ENCODE data around the gene STAT4. TPM values are rescaled to one million over a fixed set of nuclear protein-coding genes. Genes with fewer than 3 reads are reported as not detected.

The STAT4 gene
- total RNA-seq, 1 experiment from 2014 or later: 0.06 TPM

DNA sequence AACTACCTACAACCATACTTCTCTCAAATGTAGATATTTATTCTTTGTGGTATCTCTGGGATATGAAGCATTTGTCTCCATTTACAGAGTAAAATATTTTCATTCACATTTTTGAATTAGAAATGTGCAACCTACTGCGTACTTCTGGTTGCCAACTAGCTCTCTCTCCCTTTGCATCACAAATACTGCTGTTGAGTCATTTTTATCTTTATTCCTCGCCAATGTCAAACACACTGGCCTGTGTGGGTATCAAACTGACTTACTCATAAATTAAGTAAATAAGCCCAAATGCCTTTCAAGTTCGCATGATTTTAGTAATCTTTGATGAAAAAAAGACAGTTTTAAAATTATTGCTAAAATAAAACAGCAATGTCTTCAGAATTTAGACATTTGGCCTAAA lies 67.3 kb downstream of the STAT4 start:
- DNase-seq (ENCODE audit: low read depth): no peak

DNA sequence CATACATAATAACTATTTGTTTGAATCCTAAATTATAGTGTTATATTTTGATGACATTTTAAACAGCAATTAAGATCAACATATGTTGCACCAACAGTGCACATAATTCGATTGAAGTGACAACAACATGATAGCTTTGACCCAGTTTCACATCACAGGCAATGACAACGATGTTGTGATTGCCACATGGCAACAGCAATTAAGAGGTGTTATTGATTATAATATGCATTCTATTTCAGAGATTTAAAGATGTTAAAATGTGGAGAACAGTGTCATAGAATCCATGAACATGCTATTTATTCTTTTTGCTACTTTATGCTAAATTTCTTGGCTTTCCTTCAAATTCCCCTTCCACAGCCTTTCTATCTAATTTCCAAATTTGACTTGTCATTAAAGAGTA lies 68.5 kb downstream of the STAT4 start:
- no peak for DNase-seq (ENCODE audit: low read depth)

GRCh38 chr2:191081411-191082155 lies 69.2 kb downstream of the STAT4 start:
- DNase-seq (ENCODE audit: low read depth): no peak

- DNase-seq (ENCODE audit: low read depth): no peak
These were observed 72.5 kb downstream of the STAT4 start for GRCh38 chr2:191078165-191078867.

GRCh38 chr2:191070276-191070675 lies 80.5 kb downstream of the STAT4 start:
- no peak for DNase-seq (ENCODE audit: low read depth)

GRCh38 chr2:191069606-191070005 lies 81.2 kb downstream of the STAT4 start:
- no peak for DNase-seq (ENCODE audit: low read depth)

DNA sequence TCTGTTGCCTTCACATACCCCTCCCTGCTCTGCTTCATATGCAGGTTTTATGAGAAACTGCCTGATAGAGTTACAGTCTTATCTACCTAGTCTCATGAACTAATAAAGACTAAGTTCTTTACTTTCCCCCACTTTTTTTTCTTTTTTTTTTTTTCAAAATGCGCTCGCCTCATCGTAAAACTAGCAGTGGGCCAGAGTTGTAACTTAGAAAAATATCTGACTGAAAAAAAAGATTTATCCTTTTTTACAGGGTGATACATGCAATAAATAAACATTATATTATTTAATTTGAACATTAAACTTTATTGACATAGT lies 83.9 kb downstream of the STAT4 start:
- no peak for DNase-seq (ENCODE audit: low read depth)

GRCh38 chr2:191066197-191066918 lies 84.4 kb downstream of the STAT4 start:
- DNase-seq (ENCODE audit: low read depth): no peak

GRCh38 chr2:191065785-191066184 lies 85.0 kb downstream of the STAT4 start:
- DNase-seq (ENCODE audit: low read depth): no peak

DNA sequence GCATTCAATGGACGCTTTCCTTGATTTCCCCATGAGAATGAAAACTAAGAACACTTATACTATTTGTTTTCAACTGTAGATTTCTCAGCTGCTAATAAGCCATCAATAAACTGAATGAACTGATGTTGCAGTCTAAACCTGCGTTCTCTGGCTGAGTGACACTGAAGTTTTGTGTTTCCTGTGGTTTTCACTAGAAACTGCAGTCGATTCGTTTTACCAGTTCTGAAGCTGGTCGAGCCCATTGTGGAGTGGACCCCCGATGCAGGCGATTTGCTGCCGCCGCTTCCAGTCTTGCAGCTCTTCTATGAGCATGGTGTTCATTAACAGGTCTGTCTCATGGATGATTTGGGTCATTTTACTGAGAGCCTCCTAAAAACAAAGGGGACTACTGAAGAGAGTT lies 86.2 kb downstream of the STAT4 start:
- DNase-seq (ENCODE audit: low read depth): no peak

GRCh38 chr2:191063584-191063983 lies 87.2 kb downstream of the STAT4 start:
- DNase-seq (ENCODE audit: low read depth): no peak

GRCh38 chr2:191061381-191061980 lies 89.3 kb downstream of the STAT4 start:
- DNase-seq (ENCODE audit: low read depth): no peak

DNA sequence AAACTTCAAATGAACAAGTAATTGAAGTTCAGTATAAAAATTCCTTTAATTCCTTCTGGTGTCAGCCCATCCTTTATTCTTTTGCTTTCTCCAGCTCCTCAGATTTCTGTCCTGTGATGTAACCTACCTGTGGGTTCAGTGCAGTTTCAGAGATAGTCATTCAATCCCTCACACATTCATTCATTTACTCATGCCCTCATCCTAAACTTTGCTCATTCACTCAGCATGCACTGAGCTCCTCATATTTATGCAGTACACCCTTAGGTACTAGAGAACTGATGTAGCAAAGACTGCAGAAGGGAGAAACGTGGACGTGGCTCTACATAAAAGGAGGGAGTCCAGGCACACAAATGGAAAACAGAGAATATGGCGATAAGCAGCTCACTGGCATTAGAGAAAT lies 91.5 kb downstream of the STAT4 start:
- no peak for DNase-seq (ENCODE audit: low read depth)

DNA sequence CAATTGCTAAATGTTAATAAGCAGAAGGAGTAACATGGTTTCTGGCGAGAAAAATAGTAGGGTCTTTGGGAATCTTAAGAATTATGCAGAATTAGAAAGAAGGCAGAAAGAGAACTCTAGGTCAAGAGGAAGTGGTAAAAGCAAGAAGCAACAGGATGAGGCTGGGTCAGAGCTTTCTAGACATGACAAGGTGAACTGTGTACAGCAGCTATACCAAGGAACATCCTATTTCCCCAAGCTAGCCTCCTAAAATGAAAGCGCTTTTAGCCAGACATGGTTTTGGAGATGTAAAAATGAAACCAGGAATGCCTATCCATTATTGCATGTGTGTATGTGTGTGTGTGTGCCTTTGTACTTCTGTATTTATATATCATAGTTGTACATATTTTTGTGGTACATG lies 94.6 kb downstream of the STAT4 start:
- no peak for DNase-seq (ENCODE audit: low read depth)

GRCh38 chr2:191053256-191053655 lies 97.5 kb downstream of the STAT4 start:
- no peak for DNase-seq (ENCODE audit: low read depth)

GRCh38 chr2:191051825-191052778 lies 98.7 kb downstream of the STAT4 start:
- DNase-seq (ENCODE audit: low read depth): peak; percentile 41

DNA sequence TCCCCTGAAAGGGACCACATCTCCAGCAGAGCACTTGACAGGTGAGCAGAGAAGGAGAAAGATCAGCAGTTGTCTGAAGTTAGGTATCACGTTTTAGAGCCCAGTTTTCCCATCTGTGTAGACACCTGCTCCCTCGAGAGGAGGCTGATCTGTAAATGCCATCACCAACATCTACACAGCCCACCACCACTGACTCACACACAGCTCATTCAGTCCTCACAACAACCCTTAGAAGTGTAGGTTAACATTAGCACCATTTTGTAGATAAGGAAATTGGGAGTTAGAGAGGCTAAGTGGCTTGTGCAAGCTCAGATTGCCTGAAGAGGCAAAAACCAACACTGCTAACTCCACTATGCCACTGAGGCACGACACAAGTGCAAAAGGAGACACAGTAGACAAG lies 99.6 kb downstream of the STAT4 start:
- DNase-seq (ENCODE audit: low read depth): peak; percentile 34

GRCh38 chr2:191050640-191050987 lies 100.2 kb downstream of the STAT4 start:
- no peak for DNase-seq (ENCODE audit: low read depth)

GRCh38 chr2:191049728-191050639 lies 100.8 kb downstream of the STAT4 start:
- DNase-seq (ENCODE audit: low read depth): no peak

- DNase-seq (ENCODE audit: low read depth): no peak
These were observed 102.7 kb downstream of the STAT4 start for GRCh38 chr2:191048073-191048472.
